GM12878 (cell line): ENCODE measurements around the gene CEP131.

Source experiments
- ASH2L ChIP-seq: fragments of 300-600, 200-600 bp; sonication (generic); IDR thresholded peaks from 2 replicates; pipeline ENCODE4 v1.6.1; 2017; ENCODE audit warnings: low read depth, mild to moderate bottlenecking, borderline replicate concordance
- BRCA1 ChIP-seq: IDR thresholded peaks from 2 replicates; pipeline ENCODE4 v1.6.1; 2011; ENCODE audit warnings: low read depth, low read length, improper control_type of control experiment
- CREB1 ChIP-seq: IDR thresholded peaks from 2 replicates; pipeline ENCODE4 v1.6.1; 2012; ENCODE audit warnings: low read depth, mild to moderate bottlenecking, inconsistent platforms
- HDGF ChIP-seq: fragments of 450-650 bp; IDR thresholded peaks from 2 replicates; pipeline ENCODE4 v1.6.1; 2016; ENCODE audit warnings: antibody characterized with exemption
- KAT2A ChIP-seq: conservative IDR thresholded peaks from 2 replicates; pipeline ENCODE4 v1.6.1; 2011; ENCODE audit warnings: low read depth, low read length; ENCODE audit not compliant: control insufficient read depth
- POLR2A ChIP-seq: IDR thresholded peaks from 2 replicates; pipeline ENCODE4 v1.6.1; 2011; ENCODE audit warnings: low read depth, mild to moderate bottlenecking, low read length
- SMAD5 ChIP-seq: IDR thresholded peaks from 2 replicates; pipeline ENCODE4 v1.6.1; 2016; ENCODE audit warnings: antibody characterized with exemption, low read depth
- TAF1 ChIP-seq: IDR thresholded peaks from 2 replicates; pipeline ENCODE4 v1.6.1; 2011; ENCODE audit warnings: mild to moderate bottlenecking, low read depth, low read length, borderline replicate concordance
- TF ChIP-seq, protein P1 (sequence below), 3 experiments: IDR thresholded peaks in 2 of 3; conservative IDR thresholded peaks in 1 of 3; 2 replicates each; pipeline ENCODE4 v1.5.1; 2011; ENCODE audit warnings: low read depth in 3 of 3, low read length in 3 of 3, mild to moderate bottlenecking in 3 of 3, control low read depth in 2 of 3, moderate library complexity in 2 of 3, inconsistent platforms in 1 of 3, mixed read lengths in 1 of 3; ENCODE audit not compliant: control insufficient read depth in 2 of 3, insufficient read depth in 1 of 3; ENCODE audit errors: extremely low read depth in 1 of 3

DNA sequence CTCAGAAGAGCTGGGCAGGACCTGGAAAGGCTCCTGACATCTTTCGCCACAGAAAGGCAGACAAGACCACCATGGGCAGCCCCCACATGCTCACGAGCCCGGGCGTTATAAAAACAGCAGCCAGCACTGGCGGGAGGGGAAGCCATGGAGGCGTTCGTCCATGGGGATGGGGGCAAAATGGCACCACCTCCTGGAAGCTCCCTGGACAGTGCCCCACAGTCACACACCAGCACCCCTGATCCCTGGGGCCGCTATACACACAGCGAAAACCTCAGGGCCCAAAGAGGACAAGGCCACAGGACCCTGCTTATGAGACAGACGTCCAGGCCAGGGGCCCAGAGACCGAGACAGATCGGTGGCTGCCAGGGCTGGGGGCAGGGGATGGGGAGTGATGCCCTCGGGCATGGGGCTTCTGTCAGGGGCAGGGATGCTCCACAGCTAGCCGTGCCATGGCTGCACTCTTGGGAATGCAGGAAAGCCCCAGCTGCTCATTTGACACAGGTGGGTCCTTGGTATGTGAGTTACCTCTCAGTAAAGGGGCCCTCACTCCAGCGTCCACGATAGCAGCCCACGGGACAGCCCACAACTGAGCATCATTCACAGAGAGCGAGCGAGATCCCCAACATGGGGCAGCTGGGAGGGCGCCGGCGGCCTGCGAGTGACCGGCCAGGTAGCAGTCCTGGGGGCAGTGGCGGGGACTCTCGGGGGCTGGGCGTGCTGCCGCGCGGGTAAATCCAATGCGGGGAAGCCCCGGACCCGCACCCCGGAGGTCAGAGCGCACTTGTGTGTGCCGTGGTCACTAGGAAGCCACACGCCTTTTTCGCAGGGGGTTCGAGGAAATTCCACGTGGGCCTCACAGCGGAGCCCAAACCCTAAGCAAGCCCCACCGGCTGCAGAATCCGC, 63.8 kb downstream of the CEP131 start:
- no peak for TF ChIP-seq TAF1
- no peak for TF ChIP-seq HDGF
- TF ChIP-seq, protein P1, sequence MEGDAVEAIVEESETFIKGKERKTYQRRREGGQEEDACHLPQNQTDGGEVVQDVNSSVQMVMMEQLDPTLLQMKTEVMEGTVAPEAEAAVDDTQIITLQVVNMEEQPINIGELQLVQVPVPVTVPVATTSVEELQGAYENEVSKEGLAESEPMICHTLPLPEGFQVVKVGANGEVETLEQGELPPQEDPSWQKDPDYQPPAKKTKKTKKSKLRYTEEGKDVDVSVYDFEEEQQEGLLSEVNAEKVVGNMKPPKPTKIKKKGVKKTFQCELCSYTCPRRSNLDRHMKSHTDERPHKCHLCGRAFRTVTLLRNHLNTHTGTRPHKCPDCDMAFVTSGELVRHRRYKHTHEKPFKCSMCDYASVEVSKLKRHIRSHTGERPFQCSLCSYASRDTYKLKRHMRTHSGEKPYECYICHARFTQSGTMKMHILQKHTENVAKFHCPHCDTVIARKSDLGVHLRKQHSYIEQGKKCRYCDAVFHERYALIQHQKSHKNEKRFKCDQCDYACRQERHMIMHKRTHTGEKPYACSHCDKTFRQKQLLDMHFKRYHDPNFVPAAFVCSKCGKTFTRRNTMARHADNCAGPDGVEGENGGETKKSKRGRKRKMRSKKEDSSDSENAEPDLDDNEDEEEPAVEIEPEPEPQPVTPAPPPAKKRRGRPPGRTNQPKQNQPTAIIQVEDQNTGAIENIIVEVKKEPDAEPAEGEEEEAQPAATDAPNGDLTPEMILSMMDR (IDR thresholded peaks at IDR 0.05 in 2 of 3, conservative IDR thresholded peaks at IDR 0.05 in 1 of 3; ENCODE audit: control insufficient read depth in 2 of 3, extremely low read depth in 1 of 3, insufficient read depth in 1 of 3, low read depth in 3 of 3, low read length in 3 of 3) = no peak
- TF ChIP-seq BRCA1 = no peak
- no peak for TF ChIP-seq POLR2A
- TF ChIP-seq CREB1 = no peak
- TF ChIP-seq KAT2A = no peak
- no peak for TF ChIP-seq SMAD5
- no peak for TF ChIP-seq ASH2L
